Left hindlimb (tissue), 1 donor: ENCODE measurements around the gene ALG14.
"Not testable (repeated sequence)": the region's sequence is repeated elsewhere in the genome, so short reads cannot be mapped to it uniquely, and the experiment has no call there.

Experiments
- DNase-seq: peaks from one replicate; pipeline ENCODE4 v3.0.0-alpha.2; 2018

Gene ALG14

GRCh38 chr1:94951509-94952208 is 121.1 kb downstream of the ALG14 start:
- DNase-seq: no peak

DNA sequence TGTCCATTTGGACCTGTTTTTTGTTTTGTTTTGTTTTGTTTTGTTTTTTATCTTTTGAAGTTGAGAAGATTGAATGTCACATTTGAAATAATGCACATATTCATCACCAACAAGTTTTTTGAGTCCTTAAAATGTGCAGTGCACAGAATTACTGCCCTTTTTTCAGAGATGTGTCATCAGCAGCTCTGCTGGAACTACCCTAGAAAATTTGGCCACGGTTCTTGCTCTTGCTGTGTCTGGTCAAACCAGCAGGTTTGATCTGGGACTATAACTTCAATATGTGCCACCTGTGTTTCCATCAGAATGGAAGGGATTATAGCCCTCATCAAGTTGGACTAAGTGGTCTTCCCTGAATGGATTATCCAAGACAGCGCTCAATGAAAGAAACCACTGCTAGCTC is 121.7 kb downstream of the ALG14 start:
- DNase-seq: no peak

- no peak for DNase-seq
Measured at GRCh38 chr1:94949681-94950661, 122.8 kb downstream of the ALG14 start.

DNA sequence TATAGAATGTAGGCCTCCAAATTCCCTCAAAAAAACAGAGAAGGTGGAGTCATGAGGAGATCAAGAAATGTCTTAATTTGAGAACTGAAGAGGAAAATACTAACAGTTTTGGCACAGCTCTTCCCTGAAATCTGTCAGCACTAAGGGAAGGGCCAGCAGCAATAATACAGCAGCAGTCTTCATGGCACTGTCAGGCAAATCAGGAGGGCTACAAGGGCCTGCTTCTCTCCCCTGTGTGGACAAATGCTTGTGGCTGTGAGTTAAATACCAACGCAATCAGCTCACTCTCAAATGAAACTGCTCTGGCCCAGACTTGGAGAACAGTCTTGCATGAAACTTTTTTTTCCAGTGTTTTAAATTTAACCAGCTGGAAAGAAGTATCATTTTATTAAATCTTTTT is 125.3 kb downstream of the ALG14 start:
- DNase-seq: peak; percentile 46

GRCh38 chr1:94946886-94947285 is 125.9 kb downstream of the ALG14 start:
- DNase-seq: no peak

- no peak for DNase-seq
Measured at GRCh38 chr1:94942171-94943128, 130.3 kb downstream of the ALG14 start.

DNA sequence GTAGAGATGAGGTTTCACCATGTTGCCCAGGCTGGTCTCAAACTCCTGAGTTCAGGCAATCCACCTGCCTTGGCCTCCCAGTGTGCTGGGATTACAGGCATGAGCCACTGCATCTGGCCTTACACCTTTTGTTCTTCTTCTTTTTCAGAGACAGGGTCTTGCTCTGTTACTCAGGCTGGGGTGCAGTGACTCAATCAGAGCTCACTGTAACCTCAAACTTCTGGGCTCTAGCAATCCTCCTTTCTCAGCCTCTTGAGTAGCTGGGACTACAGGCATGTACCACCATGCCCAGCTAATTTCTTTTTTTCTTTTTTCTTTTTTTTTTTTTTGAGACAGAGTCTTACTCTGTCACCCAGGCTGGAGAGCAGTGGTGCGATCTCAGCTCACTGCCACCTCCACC is 131.3 kb downstream of the ALG14 start:
- not testable (repeated sequence) for DNase-seq

DNA sequence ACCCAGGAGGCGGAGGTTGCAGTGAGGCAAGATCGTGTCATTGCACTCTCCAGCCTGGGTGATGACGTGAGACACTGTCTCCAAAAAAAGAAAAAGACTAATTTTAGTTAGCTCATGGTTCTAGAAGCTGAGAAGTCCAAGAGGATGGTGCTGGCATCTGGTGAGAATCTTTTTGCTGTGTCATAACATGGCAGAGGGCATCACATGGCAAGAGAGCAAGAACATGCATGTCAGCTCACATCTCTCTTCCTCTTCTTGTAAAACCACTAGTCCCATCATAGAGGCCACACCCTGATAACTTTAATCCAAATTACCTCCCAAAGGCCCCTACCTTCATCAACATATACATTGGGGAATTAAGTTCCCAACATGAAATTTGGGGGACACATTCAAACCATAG is 132.0 kb downstream of the ALG14 start:
- DNase-seq: no peak

GRCh38 chr1:94937820-94938219 is 134.9 kb downstream of the ALG14 start:
- DNase-seq: no peak

DNA sequence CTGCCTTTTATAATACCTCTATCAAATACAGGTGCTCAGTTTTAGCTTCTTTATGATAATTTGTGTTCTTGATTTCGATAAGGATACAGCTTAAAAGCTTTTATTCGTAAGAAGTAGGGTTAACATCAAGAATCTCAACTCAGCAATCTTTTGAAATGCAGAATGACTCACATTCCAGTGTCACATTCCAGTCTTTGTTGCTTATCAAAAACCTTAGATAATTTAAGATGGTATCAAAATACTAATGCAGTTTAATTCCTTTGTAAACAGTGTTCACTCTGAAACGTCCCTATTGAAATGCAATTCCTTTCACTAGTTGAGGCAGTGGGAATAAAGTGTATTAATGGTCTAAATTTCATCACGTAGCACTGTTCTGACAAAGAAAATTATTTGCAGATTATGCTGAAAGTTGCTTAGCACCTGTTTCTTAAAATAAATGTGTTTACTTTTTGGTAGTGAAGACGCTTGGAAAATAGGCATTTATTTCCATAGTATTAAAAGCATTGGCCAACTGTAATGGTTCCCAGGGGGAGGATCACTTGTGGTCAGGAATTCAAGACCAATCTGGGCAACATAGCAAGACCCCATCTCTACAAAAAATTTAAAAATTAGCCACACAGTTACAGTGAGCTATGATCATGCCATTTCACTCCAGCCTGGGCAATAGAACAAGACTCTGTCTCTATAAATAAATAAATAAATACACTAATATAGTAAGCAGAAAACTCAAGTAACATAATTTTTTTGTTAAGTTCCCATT is 135.7 kb downstream of the ALG14 start:
- DNase-seq: no peak

- DNase-seq: no peak
Measured at GRCh38 chr1:94935476-94935875, 137.3 kb downstream of the ALG14 start.

- no peak for DNase-seq
Measured at GRCh38 chr1:94935034-94935433, 137.7 kb downstream of the ALG14 start.

DNA sequence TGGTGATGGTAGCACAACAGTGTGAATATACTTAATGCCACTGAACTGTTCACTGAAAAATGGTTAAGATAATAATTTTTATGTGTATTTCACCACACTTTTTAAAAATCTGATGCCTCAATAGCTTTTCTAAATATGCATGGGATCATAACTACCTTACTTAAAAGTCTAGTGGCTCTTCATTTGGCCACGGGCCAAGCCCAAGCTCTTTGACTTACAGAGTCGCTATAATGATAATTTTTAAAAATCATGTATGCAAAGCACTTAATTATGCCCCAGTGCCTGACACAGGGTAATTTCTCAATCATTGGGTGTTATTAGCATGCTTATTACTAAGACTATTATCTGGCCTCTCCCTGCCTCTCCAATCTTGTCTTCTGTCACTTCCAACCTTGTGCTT is 138.2 kb downstream of the ALG14 start:
- no peak for DNase-seq

DNA sequence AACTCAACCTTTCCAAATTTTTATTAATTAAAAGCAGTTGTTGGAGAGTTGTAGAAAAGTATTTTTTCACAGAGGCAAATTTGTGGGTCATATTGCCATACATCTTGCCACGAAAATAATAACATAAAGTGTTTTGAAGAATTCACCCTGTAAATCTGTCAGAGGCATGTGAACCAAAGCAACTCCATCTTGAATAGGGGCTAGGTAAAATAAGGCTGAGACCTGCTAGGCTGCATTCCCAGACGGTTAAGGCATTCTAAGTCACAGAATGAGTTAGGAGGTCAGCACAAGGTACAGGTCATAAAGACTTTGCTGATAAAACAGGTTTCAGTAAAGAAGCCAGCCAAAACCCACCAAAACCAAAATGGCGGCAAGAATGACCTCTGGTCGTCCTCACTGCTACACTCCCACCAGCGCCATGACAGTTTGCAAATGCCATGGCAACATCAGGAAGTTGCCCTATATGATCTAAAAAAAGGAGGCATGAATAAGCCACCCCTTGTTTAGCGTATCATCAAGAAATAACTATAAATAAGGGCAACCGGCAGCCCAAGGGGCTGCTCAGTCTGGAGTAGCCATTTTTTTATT is 141.4 kb downstream of the ALG14 start:
- DNase-seq: no peak

- DNase-seq: no peak
Measured at GRCh38 chr1:94929351-94930217, 143.2 kb downstream of the ALG14 start.

- no peak for DNase-seq
Measured at GRCh38 chr1:94928293-94928939, 144.3 kb downstream of the ALG14 start.

- DNase-seq: no peak
Measured at GRCh38 chr1:94927405-94928175, 145.2 kb downstream of the ALG14 start.

GRCh38 chr1:94926915-94927404 is 145.8 kb downstream of the ALG14 start, which contains the start of gene CNN3:
Gene CNN3 (minus strand): TSS chr1:94927110. CDS start chr1:94926894, 216 bp downstream.
- peak; percentile 95 for DNase-seq
